A673 (cell line): Measurements from ENCODE around the gene ARHGAP6. TPM values are rescaled to one million over a fixed set of nuclear protein-coding genes. Genes with fewer than 3 reads are reported as not detected.

Experiments
- BruUV-seq: library from RNA; stranded (reverse); fragments of 400-500 nt; replicated peaks from 2 replicates; lab custom pipeline; 2021; lab: Mats Ljungman, UMichigan
- CTCF ChIA-PET: fragments of 300-600 bp; sonication (Branson Sonifier 250); formaldehyde crosslinking; loops from one replicate; lab custom pipeline; 2022; ENCODE audit warnings: antibody characterized with exemption; lab: Charles Lee
- POLR2A ChIA-PET: fragments of 300-600 bp; sonication (Branson Sonifier 250); formaldehyde crosslinking; loops from one replicate; lab custom pipeline; 2022; ENCODE audit warnings: antibody characterized with exemption; ENCODE audit not compliant: low non-redundant PET; lab: Charles Lee
- DNase-seq: peaks from one replicate; pipeline ENCODE4 v3.0.0-alpha.2; 2015; ENCODE audit warnings: low spot score
- H3K27ac ChIP-seq: fragments of 200-600 bp; sonication (generic); 2 replicates; pipeline ENCODE4 v1.5.1; 2016; ENCODE audit warnings: mixed run types, low read depth, mild to moderate bottlenecking, mixed read lengths, antibody characterized with exemption, low read length; ENCODE audit not compliant: poor library complexity, severe bottlenecking
- H3K27me3 ChIP-seq: fragments of 200-600 bp; sonication (generic); replicated peaks from 2 replicates; pipeline ENCODE4 v1.6.1; 2017; ENCODE audit warnings: mixed run types, low read depth, mild to moderate bottlenecking, mixed read lengths, antibody characterized with exemption, low read length; ENCODE audit not compliant: insufficient read depth, poor library complexity
- H3K36me3 ChIP-seq: fragments of 200-600 bp; sonication (generic); 2 replicates; pipeline ENCODE4 v1.6.1; 2016; ENCODE audit warnings: mixed run types, mild to moderate bottlenecking, mixed read lengths, antibody characterized with exemption, low read length; ENCODE audit not compliant: insufficient read depth, poor library complexity, severe bottlenecking
- H3K4me1 ChIP-seq: fragments of 200-600 bp; sonication (generic); 2 replicates; pipeline ENCODE4 v1.6.1; 2017; ENCODE audit warnings: mixed run types, mild to moderate bottlenecking, mixed read lengths, antibody characterized with exemption, low read length; ENCODE audit not compliant: insufficient read depth, poor library complexity, severe bottlenecking
- H3K4me3 ChIP-seq: fragments of 200-600 bp; sonication (generic); 2 replicates; pipeline ENCODE4 v1.5.1; 2016; ENCODE audit warnings: low read depth, mixed run types, mild to moderate bottlenecking, mixed read lengths, low read length; ENCODE audit not compliant: poor library complexity, severe bottlenecking
- H3K9me3 ChIP-seq: fragments of 200-600 bp; sonication (generic); 2 replicates; pipeline ENCODE4 v1.6.1; 2016; ENCODE audit warnings: mixed run types, low read depth, mild to moderate bottlenecking, mixed read lengths, antibody characterized with exemption, low read length; ENCODE audit not compliant: poor library complexity, severe bottlenecking
- CTCF ChIP-seq: fragments of 300-800, 200-600 bp; sonication (generic); conservative IDR thresholded peaks from 2 replicates; pipeline ENCODE4 v1.5.1; 2017; ENCODE audit warnings: low read depth, mild to moderate bottlenecking, antibody characterized with exemption, low read length, moderate library complexity, mixed read lengths
- EZH2 ChIP-seq: fragments of 200-600 bp; sonication (generic); IDR thresholded peaks from 2 replicates; pipeline ENCODE4 v1.6.1; 2017; ENCODE audit warnings: borderline replicate concordance, low read depth, mild to moderate bottlenecking, mixed read lengths, antibody characterized with exemption, low read length; ENCODE audit not compliant: poor library complexity, severe bottlenecking
- intact Hi-C: fragments of 100-400 bp; cut with micrococcal nuclease; formaldehyde crosslinking; loops from one replicate; pipeline ENCODE4 v1.10.0; 2022; ENCODE audit not compliant: unreplicated experiment
- total RNA-seq: library from RNA; stranded (reverse); gene quantifications from 2 replicates; pipeline ENCODE4 v1.2.3, GENCODE V29; 2021

The ARHGAP6 gene
- total RNA-seq, 1 experiment from 2014 or later, result not detected

DNA sequence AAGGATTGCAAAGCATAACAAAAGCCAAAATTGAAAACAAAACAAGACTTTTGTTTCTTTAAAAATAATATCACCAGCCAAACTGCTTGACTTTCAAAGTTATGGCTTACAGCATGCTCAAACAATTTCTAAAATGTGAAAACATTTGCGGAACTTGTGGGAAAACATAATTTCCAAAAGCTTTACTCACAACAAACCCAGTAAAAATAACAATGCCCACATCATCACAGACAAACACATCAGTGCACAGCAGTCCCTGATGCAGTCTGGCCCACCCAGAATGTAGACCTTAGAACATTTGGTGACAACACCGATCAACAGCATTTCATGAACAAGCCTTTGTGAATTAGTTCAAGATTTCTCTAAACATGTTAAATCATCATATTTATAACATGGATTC, 98.9 kb downstream of the ARHGAP6 start:
- POLR2A ChIA-PET, result no interaction called here
- H3K9me3 ChIP-seq, result no peaks in the 10 kb centered on the region
- BruUV-seq, result no TSS peak
- no peaks in the 10 kb centered on the region for H3K36me3 ChIP-seq
- TF ChIP-seq CTCF (no peak), EZH2 (no peak)
- no peaks in the 10 kb centered on the region for H3K27me3 ChIP-seq
- no peak overlapping the region for H3K27ac ChIP-seq
- H3K4me1 ChIP-seq, result no peaks in the 10 kb centered on the region
- CTCF ChIA-PET, result no interaction called here
- no peak for DNase-seq
- intact Hi-C loops, result no loop called here
- no peak overlapping the region for H3K4me3 ChIP-seq

DNA sequence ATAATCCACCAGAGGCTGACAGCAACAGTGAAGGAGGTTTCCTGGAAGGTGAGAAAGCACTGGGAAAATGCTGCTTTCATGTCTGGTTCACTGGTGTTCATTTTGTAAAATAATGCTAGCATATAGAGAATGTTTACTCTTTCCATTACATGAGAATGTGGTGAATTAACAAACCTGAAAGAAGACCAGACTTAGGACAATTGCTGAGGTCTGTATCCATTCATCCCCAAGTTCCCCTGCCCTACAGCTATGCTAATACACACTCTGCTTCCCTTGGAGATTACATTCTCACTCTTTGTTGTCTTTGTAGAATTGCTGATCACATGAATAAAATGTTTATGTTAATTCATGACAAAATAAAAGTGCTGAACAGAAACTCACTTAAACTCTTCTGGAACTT, 99.5 kb downstream of the ARHGAP6 start:
- Histone ChIP-seq H3K9me3 (no peaks in the 10 kb centered on the region), H3K27ac (no peak overlapping the region), H3K36me3 (no peaks in the 10 kb centered on the region), H3K4me1 (no peaks in the 10 kb centered on the region), H3K4me3 (no peak overlapping the region), H3K27me3 (no peaks in the 10 kb centered on the region)
- intact Hi-C loops, result no loop called here
- ChIA-PET CTCF (no interaction called here), POLR2A (no interaction called here)
- no peak for DNase-seq
- TF ChIP-seq CTCF (no peak), EZH2 (no peak)
- no TSS peak for BruUV-seq

DNA sequence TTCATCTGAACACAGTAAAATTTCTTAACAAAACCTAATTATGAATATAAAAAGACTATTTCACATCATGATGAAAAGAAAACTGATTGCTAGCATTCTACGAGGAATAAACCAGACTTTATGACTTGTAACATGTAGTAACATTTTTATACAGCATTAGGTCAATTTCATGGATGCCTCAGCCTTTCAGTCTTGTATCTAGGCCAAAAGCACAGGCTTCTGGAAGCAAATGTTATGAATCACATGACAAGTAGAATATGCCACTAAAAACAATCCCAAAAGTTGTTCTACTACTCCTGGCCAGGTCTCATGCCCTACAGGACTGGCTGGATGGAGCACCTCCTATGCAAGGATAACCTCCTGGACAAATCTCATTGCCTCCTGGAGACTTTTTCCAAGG, 101.2 kb downstream of the ARHGAP6 start:
- H3K4me3 ChIP-seq, result no peak overlapping the region
- no peak for TF ChIP-seq CTCF
- TF ChIP-seq EZH2, result no peak
- CTCF ChIA-PET, result no interaction called here
- H3K9me3 ChIP-seq, result no peaks in the 10 kb centered on the region
- no peaks in the 10 kb centered on the region for H3K4me1 ChIP-seq
- no peaks in the 10 kb centered on the region for H3K27me3 ChIP-seq
- DNase-seq, result no peak
- POLR2A ChIA-PET, result no interaction called here
- intact Hi-C loops, result no loop called here
- H3K27ac ChIP-seq, result no peak overlapping the region
- no peaks in the 10 kb centered on the region for H3K36me3 ChIP-seq
- no TSS peak for BruUV-seq
